GM10266 (cell line): ENCODE measurements around the gene THEM4.

Experiments
- DNase-seq: peaks from one replicate; pipeline ENCODE4 v3.0.0; 2012; ENCODE audit errors: extremely low spot score
- TF ChIP-seq, protein P1 (sequence below): IDR thresholded peaks from 2 replicates; pipeline ENCODE4 v1.5.1; 2012; ENCODE audit warnings: mild to moderate bottlenecking, low read depth; ENCODE audit not compliant: control insufficient read depth, insufficient read depth; ENCODE audit errors: missing control alignments

THEM4 gene

DNA sequence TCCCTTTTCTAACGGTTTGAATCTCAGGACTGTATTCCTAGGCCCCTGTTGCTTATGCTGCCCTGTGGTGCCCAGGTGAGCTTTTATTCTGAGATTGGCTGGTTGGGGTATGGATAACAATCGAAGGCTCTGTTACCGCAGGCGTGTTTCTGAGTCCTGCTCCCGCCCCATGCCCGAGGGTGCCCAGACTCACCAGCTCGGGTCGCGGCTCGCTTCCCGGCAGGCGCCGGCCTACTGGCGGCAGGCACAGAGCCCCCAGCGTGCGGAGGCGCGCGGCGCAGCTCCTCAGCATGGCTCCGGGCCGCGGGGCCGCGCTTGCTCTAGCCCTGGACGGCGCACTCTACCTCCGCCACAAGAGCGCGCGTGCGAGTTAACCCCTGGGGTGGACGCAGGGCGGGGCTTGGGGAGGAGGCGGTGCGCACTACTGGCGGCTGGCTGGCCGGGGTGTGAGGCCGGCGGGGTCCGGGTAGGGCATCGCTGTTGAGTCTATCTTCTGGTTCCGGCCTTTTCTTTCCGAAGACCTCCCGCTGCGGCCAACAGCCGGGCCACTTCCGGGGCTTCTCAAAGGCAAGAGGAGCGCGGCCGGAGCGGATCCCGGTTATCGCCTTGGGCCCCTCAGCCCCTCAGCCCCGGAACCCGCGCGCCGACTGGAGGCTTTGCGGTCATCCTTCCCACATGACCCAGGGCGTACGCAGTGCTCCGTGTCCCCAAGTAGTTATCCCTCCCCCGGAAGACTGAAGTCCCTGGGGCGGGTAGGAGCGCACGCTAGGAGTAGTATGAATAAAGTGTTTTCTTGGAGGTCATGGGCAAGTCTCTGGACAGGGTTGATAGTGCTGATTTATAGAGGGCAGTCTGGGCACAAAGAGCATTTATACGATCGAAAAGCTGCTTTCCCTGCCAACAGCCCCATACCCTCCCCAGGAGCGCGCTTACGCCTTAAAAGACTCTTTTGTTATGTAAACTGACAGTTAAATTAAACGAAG, at the start of gene THEM4:
THEM4 (minus strand) TSS at position 345 of the 983 bp plus-strand sequence; CDS start at position 292, 53 bp downstream.
- DNase-seq: peak; percentile 96
- TF ChIP-seq, protein P1, sequence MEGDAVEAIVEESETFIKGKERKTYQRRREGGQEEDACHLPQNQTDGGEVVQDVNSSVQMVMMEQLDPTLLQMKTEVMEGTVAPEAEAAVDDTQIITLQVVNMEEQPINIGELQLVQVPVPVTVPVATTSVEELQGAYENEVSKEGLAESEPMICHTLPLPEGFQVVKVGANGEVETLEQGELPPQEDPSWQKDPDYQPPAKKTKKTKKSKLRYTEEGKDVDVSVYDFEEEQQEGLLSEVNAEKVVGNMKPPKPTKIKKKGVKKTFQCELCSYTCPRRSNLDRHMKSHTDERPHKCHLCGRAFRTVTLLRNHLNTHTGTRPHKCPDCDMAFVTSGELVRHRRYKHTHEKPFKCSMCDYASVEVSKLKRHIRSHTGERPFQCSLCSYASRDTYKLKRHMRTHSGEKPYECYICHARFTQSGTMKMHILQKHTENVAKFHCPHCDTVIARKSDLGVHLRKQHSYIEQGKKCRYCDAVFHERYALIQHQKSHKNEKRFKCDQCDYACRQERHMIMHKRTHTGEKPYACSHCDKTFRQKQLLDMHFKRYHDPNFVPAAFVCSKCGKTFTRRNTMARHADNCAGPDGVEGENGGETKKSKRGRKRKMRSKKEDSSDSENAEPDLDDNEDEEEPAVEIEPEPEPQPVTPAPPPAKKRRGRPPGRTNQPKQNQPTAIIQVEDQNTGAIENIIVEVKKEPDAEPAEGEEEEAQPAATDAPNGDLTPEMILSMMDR: peak; percentile 49

DNA sequence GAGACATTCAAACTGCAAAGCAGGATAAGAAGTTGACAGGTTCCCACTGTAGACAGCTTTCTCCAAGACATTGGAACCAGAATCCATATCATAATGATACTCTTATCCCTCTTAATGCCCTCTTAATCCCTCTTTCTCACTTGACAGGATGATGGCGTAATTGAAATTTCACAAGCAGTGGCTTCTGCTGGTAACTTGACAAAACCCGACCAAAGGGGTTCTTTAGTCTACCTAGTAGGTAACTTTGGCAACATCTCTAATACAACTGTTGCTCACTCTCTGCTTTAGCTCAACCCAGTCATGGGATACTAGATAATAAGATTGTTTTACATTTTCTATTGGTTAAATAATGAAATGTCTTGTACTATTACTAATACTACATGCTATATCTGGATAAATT, 49.6 kb upstream of the THEM4 start:
- no peak for DNase-seq
- TF ChIP-seq, protein P1: no peak

DNA sequence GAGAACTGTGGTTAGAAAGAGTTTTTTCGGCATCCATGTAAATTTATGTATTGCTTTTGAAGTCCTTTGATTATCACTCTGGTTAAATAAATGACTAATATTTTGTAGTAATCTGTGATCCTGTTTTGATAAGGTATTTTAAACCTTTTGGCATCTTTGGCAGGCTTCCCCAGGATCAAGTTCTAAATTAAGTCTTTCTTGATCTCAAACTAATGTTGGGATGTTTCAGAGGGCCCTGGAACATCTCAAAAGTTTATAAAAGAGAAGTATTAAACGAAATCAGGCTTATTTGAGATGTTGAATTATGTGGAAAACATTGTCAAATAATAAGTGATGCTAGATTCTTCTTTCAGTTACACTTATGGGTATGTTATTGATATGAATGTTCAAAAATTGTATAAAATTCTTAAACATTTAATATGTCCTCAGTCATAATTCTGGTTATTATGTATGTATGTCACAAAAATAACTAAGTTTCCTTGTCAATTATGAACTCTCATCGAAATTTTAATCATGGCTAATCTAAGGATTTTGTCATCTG, 47.7 kb upstream of the THEM4 start:
- TF ChIP-seq, protein P1: no peak
- DNase-seq: no peak

DNA sequence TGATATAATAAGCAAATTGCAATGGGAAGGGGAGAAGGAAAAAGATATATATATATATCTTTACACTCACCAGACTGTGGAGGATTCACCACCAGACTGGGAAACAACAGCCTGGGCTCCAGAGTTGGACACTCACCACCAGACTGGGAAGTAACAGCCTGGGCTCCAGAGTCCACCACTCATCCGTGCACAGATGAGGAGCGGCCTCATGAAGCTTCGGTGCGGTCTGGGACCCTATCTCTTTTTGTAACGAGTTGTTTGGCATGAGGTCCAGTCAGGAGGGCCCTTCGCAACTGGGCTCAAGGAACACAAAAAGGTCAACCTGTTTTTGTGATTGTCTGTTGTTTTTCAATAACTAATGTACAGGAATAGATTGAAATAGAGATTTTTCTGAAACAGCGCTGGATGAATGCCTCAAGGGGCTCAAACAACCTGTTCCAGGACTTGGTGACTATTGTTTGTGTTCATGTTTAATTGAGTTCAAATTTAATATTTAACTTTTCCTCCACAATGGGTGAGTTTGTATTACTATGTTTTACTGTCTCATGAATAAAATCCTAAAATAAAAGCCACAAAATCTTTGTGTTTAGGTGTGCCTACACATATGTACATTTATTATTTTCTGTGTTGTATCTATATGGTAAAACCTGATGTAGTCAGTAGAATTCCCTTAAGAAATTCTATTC, 44.2 kb upstream of the THEM4 start:
- DNase-seq: no peak
- TF ChIP-seq, protein P1: no peak

DNA sequence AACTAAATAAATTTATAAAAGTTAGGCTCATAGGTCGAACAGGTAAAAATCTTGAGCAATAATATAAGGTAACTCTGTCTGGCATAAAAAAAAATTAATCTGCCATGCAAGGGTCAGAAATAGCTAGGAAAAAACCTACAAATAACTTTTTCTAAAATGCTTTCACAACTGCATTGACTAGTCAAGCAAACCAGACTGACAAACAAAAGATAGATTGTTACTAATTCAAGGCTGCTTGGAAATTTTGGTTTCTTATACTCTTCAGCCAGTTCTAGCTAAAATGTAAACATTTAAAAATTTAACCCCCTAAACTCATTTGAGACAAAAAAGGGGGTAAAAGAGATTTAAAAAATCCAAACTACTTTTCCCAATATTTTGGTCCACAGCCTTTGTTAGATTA, 43.5 kb upstream of the THEM4 start:
- TF ChIP-seq, protein P1: no peak
- DNase-seq: no peak

DNA sequence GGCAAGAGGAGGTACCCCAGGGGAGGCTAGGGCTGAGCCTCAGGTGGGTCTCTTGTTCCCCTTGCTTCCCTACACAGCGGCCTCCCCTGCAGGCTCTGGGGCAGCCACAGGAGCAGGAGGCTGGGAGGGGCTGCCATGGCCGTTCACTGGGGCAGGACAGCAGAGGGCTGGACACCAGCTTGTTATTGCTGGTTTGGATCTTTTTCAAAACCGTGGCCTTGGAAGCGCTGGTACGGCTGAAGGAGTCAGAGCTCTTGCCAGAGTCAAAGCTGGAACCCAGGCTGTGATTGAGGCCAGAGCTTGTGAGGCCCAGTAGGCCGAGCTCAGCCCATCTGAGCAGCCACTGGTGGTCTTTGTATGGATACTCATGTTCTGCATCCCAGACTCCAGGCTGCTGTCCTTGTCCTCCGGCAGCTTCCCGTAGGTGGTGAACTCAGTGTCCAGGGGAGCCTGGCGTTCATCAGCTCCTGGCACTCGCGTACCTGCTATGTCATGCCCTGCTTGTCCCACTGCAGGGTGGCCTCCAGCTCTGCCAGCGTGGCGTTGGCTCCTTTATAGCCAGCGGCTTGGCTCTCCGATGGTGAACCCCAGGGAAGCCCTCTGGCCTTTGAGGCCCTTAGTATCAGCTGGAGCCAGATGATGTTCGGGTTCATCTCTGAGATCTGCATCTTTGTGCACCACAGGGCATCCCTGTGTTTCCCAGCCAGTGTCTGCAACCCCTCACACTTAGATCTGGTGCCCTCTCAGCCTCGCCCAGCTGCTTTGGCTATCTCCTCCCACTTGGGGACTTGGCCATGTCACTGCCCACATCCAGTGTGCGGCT, 40.3 kb upstream of the THEM4 start:
- TF ChIP-seq, protein P1: no peak
- DNase-seq: no peak
